Measurements from ENCODE around the gene DEFB124.

DNA sequence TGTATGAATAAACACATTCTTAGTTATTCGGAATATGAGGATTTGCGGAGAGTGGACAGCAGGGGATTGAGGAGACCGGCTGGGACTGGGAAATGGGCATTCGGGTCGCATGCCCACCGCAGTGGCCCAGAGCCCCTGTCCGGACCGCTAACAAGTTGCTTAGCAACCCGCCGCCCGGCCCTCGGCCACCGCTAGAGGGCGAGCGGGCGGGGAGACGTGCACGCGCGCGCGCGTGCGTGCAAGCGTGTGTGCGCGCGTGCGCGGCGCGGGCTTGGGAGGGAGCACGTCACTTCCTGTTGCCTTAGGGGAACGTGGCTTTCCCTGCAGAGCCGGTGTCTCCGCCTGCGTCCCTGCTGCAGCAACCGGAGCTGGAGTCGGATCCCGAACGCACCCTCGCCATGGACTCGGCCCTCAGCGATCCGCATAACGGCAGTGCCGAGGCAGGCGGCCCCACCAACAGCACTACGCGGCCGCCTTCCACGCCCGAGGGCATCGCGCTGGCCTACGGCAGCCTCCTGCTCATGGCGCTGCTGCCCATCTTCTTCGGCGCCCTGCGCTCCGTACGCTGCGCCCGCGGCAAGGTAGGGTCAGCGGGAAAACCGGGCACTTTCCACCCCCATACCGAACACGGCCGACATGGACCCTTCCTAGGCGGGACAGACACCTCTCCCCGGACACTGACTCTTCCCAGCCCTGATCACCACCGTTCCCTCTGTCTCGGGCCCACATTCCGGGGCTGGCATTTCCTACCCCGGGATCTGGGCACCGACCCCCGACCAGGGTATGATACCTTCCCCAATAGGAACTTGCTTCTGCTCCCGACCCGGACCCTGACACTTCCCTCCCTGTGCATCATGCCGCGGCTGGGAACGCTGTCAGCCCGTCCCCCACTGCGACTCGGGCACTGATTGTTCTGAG is 39.5 kb upstream of the DEFB124 start, which contains the start of gene HM13:
- TF ChIP-seq ZNF274 (IDR thresholded peaks at IDR 0.05; ENCODE audit: low read length) (no peak), ZNF274 (tag by site-specific recombination; IDR thresholded peaks at IDR 0.05; ENCODE audit: borderline replicate concordance) (no peak), CTCF (tag by site-specific recombination; IDR thresholded peaks at IDR 0.05) (peak; percentile 88), ZNF530 (tag by site-specific recombination; IDR thresholded peaks at IDR 0.05; ENCODE audit: low read depth) (no peak), ZNF548 (tag by site-specific recombination; IDR thresholded peaks at IDR 0.05) (no peak; the same call in 1 of the 2 replicates), ZFP37 (tag by site-specific recombination; IDR thresholded peaks at IDR 0.05) (peak; percentile 80), KLF16 (tag by site-specific recombination; IDR thresholded peaks at IDR 0.05) (no peak), GLI4 (tag by site-specific recombination; IDR thresholded peaks at IDR 0.05) (0 out of 2 replicates have a peak, but pooled peaks have one; percentile 18), ZNF133 (tag by site-specific recombination; IDR thresholded peaks at IDR 0.05) (no peak), ZNF362 (tag by site-specific recombination; IDR thresholded peaks at IDR 0.05) (no peak), ZNF311 (tag by site-specific recombination; IDR thresholded peaks at IDR 0.05; ENCODE audit: borderline replicate concordance) (no peak), ZNF677 (tag by site-specific recombination; IDR thresholded peaks at IDR 0.05) (no peak)
- TF ChIP-seq, protein P1, sequence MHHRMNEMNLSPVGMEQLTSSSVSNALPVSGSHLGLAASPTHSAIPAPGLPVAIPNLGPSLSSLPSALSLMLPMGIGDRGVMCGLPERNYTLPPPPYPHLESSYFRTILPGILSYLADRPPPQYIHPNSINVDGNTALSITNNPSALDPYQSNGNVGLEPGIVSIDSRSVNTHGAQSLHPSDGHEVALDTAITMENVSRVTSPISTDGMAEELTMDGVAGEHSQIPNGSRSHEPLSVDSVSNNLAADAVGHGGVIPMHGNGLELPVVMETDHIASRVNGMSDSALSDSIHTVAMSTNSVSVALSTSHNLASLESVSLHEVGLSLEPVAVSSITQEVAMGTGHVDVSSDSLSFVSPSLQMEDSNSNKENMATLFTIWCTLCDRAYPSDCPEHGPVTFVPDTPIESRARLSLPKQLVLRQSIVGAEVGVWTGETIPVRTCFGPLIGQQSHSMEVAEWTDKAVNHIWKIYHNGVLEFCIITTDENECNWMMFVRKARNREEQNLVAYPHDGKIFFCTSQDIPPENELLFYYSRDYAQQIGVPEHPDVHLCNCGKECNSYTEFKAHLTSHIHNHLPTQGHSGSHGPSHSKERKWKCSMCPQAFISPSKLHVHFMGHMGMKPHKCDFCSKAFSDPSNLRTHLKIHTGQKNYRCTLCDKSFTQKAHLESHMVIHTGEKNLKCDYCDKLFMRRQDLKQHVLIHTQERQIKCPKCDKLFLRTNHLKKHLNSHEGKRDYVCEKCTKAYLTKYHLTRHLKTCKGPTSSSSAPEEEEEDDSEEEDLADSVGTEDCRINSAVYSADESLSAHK (tag by site-specific recombination; IDR thresholded peaks at IDR 0.05) = 0 out of 2 replicates have a peak, but pooled peaks have one; percentile 31
